ENCODE measurements around the gene TBC1D20.
"Not testable (repeated sequence)": the region's sequence is repeated elsewhere in the genome, so short reads cannot be mapped to it uniquely, and the experiment has no call there.

The TBC1D20 gene

DNA sequence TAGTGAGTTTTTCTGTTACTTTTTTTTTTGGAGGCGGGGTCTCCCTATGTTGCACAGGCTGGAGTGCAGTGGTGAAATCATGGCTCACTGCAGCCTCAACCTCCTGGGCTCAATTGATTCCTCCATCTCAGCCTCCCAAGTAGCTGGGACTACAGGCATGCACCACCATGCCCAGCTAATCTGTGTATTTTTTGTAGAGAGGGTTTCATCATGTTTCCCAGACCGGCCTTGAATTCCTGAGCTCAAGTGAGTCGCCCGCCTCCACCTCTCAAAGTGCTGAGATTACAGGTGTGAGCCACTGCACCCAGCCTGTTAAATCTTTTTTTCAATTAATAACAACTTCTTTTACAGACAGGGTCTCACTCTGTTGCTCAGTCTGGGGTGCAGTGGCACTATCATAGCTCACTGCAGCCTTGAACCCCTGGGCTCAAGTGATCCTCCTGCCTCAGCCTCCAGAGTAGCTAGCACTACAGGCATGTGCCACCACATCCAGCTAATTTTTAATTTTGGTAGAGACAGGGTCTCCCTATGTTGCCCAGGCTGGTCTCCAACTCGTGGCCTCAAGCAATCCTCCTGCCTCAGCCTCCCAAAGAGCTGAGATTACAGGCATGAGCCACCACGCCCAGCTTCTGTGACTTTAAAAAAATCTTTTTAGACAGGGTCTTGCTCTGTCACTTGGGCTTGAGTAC lies 14.4 kb upstream of the TBC1D20 start:
- not testable (repeated sequence) for DNase-seq (ENCODE audit: low read depth, low spot score)

DNA sequence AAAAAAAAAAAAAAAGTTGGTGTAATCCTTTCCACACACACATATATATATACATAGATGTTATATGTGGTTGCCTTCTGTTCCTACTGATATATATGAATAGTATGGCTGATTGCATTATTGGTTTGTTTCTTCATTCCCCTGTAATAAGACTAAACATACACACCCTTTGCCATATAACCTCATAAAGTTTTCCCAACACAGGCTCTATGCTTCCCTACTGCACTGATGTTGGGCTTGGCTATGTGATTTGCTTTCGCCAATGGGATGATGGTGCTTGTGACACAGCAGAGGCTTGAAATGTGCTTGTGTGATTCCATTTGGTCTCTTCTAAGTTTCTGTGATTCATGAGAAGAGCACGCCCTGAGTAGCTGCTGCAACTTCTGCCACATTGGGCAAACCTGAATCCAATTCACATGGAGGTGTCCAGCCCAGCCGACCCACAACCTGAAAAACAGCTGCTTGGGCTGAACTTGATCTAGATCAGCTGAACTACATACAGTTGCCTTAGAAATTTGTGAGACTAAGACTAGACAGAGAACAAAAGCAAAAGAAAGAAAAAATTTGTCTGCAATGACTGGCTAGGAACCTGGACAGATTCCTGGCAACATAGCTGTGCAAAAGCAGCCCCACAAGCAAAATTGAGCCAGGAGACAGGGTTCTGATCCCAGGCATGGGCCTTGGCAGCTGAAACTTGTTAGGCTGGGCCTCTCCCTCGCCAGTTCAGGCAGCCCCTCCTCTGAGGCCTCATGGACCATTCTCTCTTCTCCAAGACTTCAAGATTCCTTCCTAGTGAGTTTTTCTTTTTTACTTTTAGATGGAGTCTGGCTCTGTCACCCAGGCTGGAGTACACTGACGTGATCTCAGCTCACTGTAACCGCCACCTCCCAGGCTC lies 13.4 kb upstream of the TBC1D20 start:
- no peak for DNase-seq (ENCODE audit: low read depth, low spot score)

GRCh38 chr20:474581-474980 lies 12.2 kb upstream of the TBC1D20 start:
- no peak for DNase-seq (ENCODE audit: low read depth, low spot score)

- no peak for DNase-seq (ENCODE audit: low read depth, low spot score)
Observed at GRCh38 chr20:472889-473292, 10.6 kb upstream of the TBC1D20 start.

DNA sequence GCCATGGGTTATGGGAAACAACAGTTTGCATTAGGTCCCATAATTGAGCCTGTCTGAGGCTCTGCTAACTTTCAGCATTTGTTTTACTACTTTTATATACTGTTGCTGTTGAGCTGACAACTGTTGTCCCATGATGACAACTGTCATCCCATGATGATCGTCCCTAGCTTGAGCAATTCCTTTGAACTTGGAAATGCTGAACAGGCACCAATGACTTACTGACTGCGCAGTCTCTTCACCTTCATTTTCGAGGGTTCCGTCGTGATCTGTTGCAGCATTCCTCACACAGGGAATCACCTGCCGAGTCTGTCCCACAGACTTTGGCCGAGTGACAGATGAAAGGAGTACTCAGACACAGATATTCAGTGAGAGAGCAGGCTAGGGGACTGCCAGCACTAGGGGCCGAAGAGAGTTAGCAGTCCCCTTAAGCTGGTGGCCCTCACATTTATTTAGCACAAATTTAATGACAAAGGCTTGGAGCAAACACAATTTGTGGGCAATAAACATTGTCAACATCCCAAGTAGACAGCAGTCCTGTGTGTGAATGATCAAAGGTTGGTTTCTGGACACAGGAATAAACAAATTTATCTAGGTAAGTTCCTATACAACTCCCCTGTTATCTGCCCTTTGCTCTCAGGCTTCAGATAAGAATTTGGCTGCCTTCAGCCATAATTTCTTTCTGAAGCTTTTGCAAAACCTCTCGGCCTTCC lies 10.0 kb upstream of the TBC1D20 start:
- no peak for DNase-seq (ENCODE audit: low read depth, low spot score)

GRCh38 chr20:469746-470490 lies 7.6 kb upstream of the TBC1D20 start:
- DNase-seq (ENCODE audit: low read depth, low spot score): no peak

DNA sequence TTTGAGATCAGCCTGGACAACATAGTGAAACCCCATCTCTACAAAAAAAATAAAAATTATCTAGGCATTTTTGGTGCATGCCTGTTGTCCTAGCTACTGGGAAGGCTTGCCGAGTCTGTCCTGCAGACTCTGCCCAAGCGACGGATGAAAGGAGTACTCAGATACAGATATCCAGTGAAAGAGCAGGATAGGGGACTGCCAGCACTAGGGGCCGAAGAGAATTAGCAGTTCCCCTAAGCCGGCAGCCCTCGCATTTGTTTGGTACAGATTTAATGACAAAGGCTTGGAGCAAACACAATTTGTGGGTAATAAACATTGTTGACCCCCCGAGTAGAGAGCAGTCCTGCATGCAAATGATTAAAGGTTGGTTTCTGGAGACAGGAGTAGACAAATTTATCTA lies 5.4 kb upstream of the TBC1D20 start:
- no peak for DNase-seq (ENCODE audit: low read depth, low spot score)

DNA sequence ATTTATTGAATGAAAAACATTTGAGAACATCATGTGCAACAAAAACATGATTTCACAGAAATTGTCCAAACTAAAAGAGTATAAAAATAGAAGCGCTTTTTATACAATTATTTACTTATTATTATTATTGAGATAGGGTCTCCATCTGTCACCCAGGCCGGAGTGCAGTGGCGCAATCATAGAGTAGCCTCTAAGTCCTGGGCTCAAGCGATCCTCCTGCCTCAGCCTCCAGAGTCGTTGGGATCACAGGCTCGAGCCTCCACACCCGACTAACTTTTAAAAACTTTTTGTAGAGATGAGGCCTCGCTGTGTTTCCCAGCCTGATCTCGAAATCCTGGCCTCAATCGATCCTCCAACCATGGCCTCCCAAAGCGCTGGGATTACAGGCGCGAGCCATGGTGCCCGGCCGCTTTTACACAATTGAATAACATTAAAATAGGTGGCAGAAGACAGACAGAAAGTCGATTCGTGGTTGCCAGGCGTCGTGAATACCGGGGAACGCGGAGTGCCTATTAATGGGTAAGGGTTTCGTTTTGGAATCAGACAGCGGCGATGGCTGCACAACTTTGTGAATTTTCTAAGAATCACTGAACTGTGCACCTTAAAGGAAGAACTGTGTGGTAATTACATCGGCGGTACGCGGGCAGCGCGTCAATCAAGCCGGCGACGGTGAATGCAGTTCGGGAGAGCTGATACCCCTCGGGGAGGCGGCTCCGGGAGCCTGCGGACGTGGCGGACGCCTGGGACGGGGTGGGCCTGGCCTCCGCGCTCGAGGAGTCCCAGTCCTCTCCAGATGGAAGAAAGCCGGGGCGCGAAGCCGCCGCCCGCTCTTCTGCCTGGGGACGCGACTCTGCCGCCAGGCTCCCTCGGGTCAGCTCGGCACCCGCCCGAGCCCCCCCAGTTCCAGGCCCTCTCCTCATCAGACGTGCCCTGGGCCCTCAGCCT lies 807 bp downstream of the TBC1D20 start:
- DNase-seq (ENCODE audit: low read depth, low spot score): peak; percentile 53

- no peak for DNase-seq (ENCODE audit: low read depth, low spot score)
Observed at GRCh38 chr20:460707-461106, 1.6 kb downstream of the TBC1D20 start.

DNA sequence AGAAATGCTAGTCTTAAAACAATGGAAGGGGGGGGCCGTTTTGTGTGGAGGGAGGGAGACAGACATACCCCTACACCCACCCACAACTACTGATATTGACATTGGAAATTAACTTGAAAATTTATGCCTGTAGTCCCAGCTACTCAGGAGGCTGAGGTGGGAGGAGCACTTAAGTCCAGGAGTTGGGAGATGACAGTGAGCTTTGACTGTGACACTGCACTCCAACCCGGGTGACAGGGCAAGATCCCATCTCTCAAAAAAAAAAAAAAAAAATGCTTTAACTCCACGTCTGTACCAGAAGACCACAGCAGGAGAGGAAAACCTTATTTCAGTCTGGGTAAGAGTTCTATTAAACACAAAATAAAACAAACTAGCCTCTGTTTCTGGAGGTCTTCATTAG lies 2.2 kb downstream of the TBC1D20 start:
- no peak for DNase-seq (ENCODE audit: low read depth, low spot score)

DNA sequence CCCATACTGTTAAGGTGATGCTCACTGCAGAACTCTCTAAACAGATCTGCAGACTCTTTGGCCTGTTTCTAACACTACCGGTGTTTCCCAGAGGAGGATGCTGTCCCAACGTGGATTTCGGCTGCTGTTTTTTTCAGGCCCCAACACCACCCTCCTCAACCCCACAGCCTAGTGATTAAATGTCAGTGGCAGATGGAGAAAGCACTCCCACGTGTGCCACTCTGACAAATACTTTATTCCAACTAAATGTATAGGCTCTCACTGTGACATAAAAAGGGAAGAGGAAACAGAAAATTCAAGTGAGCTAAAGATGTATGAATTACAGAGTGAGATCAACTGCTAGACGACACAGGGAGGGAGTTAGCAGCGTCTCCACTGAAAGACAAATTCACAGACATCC lies 3.6 kb downstream of the TBC1D20 start:
- no peak for DNase-seq (ENCODE audit: low read depth, low spot score)

GRCh38 chr20:454951-455350 lies 7.4 kb downstream of the TBC1D20 start:
- no peak for DNase-seq (ENCODE audit: low read depth, low spot score)

DNA sequence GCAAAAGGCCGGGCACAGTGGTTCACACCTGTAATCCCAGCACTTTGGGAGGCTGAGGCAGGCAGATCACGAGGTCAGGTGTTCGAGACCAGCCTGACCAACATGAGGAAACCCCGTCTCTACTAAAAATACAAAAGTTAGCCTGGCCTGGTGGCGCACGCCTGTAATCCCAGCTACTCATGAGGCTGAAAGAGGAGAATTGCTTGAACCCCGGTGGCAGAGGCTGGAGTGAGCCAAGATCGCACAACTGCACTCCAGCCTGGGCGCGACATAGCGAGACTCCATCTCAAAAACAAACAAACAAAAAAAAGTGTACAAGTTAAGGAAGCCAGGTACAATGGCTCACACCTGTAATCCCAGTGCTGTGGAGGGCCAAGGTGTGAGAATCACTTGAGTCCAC lies 10.3 kb downstream of the TBC1D20 start:
- not testable (repeated sequence) for DNase-seq (ENCODE audit: low read depth, low spot score)

DNA sequence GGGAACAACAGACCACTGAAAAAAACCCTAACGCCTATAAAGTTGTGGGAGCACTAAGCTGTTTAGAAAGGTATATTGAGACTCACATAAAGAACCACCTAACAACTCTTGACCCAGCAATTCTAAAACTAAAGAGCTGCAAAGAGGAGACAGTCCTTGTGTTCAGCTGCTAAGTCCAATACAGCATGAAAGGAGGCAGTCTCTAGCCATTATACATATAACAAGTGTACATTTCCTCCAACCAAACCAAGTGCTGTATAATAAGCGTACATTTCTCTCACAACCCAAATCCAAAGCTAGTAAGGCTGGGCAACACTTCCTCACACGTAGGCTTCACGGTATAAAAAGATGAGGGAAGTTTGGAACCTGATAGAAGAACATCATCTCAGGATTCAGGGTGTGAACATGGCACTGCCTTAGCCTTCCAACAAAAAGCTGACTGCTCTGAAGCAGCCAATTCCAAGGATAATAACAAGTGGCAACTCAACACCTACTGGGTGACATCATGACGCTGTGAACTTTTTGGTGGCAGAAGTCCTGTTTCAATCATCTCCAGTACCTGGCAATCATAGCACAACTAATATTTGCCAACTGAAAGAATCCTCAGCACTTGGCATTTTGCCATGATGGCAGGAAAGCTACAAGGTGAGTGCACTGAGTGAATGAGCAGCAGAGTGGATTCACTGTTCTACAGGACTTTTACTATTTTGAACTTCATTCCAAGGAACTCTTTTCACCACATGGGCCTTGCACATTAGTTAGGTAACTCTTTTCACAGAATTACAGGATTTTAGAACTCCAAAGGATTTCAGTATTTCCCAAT lies 16.6 kb downstream of the TBC1D20 start:
- no peak for DNase-seq (ENCODE audit: low read depth, low spot score)

DNA sequence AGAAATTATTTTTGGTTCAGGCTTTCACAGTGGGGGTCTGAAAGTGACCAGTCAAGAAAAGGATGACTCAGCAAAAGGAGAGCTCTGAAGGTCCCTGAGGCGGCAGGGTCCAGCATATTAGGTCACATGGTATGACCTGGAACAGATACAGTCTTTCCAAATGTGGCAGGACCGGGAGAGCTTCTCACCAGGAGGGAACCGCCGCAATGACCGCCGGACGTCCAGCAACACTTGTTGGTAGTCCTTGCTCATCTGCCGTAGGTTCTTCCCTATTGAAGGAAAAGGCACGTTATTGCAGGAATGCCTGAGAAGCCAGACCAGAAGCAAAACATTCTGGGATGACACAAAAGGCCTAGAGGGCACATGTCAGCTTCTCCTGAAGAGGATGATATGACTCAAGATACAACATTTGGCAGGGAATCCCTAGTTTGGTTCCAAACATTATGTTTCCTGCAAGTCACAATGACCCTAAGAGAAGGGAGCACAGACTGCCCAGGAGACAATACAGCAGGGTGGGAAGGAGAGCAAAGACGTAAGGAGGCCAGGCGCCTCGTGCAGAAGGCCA lies 17.4 kb downstream of the TBC1D20 start:
- peak; percentile 75 for DNase-seq (ENCODE audit: low read depth, low spot score)

DNA sequence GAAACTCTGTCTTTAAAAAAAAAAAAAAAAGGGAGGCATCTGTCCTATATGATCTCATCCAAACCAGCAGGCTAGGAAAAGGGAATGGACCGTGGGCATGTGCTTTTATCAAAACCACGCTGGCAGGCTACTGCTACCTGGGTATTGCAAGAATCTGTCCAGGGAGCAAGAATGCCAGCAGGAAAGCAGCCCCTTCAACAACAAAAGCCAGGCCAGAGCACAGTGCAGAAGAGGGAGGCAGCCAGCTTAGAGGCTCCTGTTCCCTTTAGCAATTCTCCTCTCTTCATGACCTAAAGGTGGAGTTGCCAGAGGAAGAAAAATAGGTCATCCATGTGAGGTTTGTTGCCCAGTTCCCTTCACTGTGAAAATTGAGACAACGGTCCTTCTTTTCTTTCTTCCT lies 18.2 kb downstream of the TBC1D20 start:
- DNase-seq (ENCODE audit: low read depth, low spot score): no peak

DNA sequence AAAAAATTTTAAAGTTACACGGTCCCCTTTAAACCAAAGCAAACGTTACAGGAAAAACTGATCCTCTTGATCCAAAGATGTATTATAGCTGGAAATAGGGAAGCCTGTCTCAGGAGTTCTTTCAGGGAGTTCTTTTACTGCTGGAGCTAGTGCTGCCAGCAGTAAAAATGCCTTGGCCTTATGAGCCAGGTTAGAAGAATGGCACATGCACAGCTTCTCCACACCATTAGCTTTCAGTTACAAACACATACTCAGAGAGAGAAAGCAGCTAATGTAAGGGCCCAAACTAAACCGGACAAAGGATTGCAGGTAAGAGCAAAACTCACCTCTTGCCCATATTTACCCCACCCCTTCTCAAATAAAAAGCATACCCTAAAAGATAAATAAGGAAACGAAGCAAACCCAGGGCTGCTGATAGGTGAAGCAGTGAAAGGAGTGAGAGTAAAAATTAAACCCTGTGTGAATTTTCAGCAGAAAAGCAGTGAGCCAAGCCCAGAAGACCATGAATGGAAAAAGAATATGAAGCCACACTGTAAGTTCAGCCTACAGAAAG lies 19.0 kb downstream of the TBC1D20 start:
- no peak for DNase-seq (ENCODE audit: low read depth, low spot score)

GRCh38 chr20:440636-441035 lies 21.7 kb downstream of the TBC1D20 start:
- DNase-seq (ENCODE audit: low read depth, low spot score): no peak

DNA sequence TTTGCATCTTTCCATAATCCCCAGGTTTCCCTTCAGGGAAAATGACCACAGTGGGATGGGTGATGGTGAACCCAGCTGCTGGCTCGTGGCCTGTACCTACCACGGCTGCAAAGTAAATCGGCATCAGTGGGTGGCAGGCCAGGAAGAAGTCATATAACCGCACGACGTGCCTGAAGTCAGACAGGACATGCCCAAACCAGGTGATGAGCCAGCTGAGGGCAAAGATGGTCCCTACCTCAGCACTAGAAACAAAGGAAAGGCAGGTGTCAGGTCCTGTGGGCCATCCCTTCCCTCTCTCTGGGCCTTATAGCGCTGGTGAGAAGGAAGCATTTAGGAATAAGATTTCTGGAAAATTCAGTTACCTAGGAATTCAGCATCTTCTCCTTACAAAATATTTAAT lies 22.2 kb downstream of the TBC1D20 start:
- DNase-seq (ENCODE audit: low read depth, low spot score): no peak

All from ELF-1 (cell line).